AG04450 (cell line): ENCODE data around the gene GALC. TPM values are rescaled to one million over a fixed set of nuclear protein-coding genes. Genes with fewer than 3 reads are reported as not detected.

ENCODE experiments used
- CTCF ChIA-PET: fragments of 300-600, 350-600 bp; formaldehyde crosslinking; extraction: SDS; loops from one replicate; lab custom pipeline; 2022; ENCODE audit warnings: antibody characterized with exemption, inconsistent platforms; lab: Charles Lee
- POLR2A ChIA-PET: fragments of 350-600 bp; formaldehyde crosslinking; extraction: SDS; loops from one replicate; lab custom pipeline; 2021; ENCODE audit warnings: antibody characterized with exemption, inconsistent platforms; lab: Yijun Ruan, JAX
- DNase-seq: peaks from one replicate; pipeline ENCODE4 v3.0.0-alpha.2; 2011; ENCODE audit warnings: low read depth, low spot score
- H3K27ac ChIP-seq: one replicate; pipeline ENCODE4 v1.5.1; 2012; ENCODE audit warnings: low read depth, low read length, control low read depth
- H3K27me3 ChIP-seq: one replicate; pipeline ENCODE4 v1.6.0; 2012; ENCODE audit warnings: low read length; ENCODE audit not compliant: control insufficient read depth, insufficient read depth
- H3K4me3 ChIP-seq: 2 replicates; pipeline ENCODE4 v1.5.1; 2011; ENCODE audit warnings: mild to moderate bottlenecking, low read depth, low read length, control low read depth
- H3K9me3 ChIP-seq: 2 replicates; pipeline ENCODE4 v1.5.1; 2012; ENCODE audit warnings: low read length; ENCODE audit not compliant: control insufficient read depth, insufficient read depth
- polyA plus RNA-seq: library from polyadenylated mRNA; depleted of rRNA; stranded (reverse); fragments of >200 nt; gene quantifications from 2 replicates; pipeline ENCODE4 v1.2.3, GENCODE V29; 2011
- TF ChIP-seq, protein P1 (sequence below): IDR thresholded peaks from 2 replicates; pipeline ENCODE4 v1.5.1; 2011; ENCODE audit warnings: low read depth, low read length, control low read depth, inconsistent platforms

Gene GALC
- polyA plus RNA-seq, 1 experiment: 18.2 TPM

DNA sequence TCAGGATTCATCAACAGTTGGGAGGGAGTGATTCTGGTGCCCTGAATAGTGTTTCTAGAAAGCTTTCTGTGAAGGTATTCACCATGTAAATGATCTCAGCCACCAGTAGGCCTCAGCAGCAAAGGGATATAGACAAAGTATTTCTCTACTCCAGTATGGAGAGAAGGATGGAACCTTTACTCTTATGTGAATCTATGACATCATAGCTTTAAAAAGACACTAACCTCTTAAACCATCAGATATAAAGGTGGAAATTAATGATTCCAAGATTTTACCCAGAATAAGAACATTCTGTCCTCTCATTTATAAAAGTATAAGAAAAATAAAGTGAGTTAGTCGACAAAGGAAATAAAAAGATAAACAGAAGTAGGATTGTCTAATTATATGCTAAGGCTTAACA lies 16.5 kb upstream of the GALC start:
- H3K9me3 ChIP-seq: no peaks in the 10 kb centered on the region
- H3K4me3 ChIP-seq: no peak overlapping the region
- no peaks in the 10 kb centered on the region for H3K27me3 ChIP-seq
- no peak for DNase-seq
- CTCF ChIA-PET: interaction anchor here (0.7 to 1.3 kb wide), 3 partner anchors 8 to 180 kb away, joined by 3 read pairs; no protein-coding TSS in a partner anchor
- no peak overlapping the region for H3K27ac ChIP-seq
- TF ChIP-seq, protein P1, sequence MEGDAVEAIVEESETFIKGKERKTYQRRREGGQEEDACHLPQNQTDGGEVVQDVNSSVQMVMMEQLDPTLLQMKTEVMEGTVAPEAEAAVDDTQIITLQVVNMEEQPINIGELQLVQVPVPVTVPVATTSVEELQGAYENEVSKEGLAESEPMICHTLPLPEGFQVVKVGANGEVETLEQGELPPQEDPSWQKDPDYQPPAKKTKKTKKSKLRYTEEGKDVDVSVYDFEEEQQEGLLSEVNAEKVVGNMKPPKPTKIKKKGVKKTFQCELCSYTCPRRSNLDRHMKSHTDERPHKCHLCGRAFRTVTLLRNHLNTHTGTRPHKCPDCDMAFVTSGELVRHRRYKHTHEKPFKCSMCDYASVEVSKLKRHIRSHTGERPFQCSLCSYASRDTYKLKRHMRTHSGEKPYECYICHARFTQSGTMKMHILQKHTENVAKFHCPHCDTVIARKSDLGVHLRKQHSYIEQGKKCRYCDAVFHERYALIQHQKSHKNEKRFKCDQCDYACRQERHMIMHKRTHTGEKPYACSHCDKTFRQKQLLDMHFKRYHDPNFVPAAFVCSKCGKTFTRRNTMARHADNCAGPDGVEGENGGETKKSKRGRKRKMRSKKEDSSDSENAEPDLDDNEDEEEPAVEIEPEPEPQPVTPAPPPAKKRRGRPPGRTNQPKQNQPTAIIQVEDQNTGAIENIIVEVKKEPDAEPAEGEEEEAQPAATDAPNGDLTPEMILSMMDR: no peak
- POLR2A ChIA-PET: no interaction called here

DNA sequence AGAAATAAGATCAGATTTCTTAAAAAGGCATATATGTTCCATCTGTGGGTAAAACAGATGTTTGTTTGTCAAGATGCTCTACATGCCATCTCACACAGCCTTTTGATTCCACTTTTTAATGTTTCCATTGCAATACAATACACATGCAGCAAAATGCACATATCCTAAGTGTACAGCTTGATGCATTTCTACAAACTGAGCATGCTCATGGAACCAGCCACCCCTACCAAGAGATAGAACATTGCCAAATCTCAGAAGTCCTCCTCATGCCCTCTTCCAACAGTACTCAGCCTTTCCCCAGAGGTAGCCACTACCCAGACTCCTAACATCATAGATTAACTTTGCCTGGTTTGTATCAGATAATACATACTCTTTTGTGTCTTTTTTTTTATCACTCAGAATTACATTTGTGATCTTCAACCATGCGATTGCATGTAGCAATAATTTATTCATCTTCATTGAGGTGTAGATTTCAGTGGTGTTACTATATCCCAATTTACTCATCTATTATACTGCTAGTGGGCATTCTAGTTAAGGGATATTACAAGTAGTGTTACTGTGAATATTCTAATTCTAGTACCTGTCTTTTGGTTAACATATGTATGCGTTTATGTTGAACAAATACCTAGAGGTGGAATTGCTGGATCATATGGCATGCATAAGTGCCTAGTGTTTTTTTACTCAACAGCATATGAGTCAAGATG lies 15.2 kb upstream of the GALC start:
- POLR2A ChIA-PET: no interaction called here
- TF ChIP-seq, protein P1: no peak
- H3K27me3 ChIP-seq: no peaks in the 10 kb centered on the region
- DNase-seq: no peak
- no peak overlapping the region for H3K4me3 ChIP-seq
- no peaks in the 10 kb centered on the region for H3K9me3 ChIP-seq
- CTCF ChIA-PET: interaction anchor here (1.3 kb wide), 1 partner anchor 9 kb away, joined by 3 read pairs; no protein-coding TSS in a partner anchor
- H3K27ac ChIP-seq: no peak overlapping the region

DNA sequence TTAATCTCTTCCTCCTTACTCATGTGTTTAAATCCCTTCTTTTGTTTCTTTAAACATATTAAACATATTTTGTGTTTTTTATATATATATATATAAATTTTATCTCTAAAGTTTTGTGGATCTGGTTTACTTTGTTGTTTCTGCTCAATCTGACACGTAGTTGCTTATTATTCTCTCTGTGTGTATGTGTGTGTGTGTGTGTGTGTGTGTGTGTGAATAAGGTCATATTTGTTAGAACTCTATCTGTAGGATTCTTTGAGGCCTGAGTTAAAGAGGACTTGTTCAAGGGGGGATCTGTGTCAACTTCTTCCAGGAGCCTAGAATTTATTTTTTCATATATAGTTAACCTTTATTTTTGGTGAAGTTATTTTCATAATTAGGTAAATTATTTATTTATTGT lies 14.6 kb upstream of the GALC start:
- POLR2A ChIA-PET: no interaction called here
- TF ChIP-seq, protein P1: no peak
- H3K4me3 ChIP-seq: no peak overlapping the region
- no peak overlapping the region for H3K27ac ChIP-seq
- CTCF ChIA-PET: no interaction called here
- DNase-seq: no peak
- no peaks in the 10 kb centered on the region for H3K9me3 ChIP-seq
- no peaks in the 10 kb centered on the region for H3K27me3 ChIP-seq

DNA sequence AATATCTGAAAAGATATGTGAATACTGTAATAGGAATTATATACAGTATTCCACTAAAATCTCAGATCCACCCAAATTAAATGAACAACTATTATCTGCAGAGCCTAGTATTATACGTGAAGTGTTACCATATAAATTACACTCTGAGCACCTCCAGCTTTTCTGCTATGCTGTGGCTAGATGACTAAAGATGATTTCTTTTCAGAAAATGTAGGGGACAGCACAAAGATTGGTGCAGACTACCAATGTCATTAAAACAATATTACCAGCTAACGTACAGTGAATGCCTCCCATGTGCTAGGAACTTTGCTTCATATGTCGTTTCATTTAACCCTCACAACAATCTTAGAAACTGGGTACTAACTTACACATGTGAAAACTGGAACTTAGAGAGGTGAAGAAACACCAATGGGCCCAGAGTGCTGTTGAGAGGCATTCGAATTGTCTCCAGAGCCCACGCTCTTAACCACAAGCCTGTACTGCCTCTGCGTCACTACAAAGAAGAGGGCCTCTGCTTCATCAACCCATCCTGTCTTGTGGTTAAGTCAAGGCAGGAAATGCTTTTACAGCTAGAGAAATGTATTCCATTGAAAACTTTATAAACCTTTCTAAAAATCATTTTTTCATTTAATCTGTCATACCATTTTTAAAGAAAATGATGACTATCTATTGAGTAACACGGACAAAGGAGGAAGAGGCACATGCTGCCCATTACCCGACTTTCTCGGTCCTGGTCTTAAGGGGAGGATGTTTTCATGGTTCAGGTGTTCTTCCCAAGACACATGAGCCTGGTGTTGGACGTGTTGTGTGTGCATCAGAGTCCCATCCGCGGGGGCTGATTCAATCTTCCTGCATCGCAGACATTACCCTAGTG lies 13.2 kb upstream of the GALC start:
- CTCF ChIA-PET: interaction anchor here (0.9 kb wide), 1 partner anchor 9 kb away, joined by 3 read pairs; no protein-coding TSS in a partner anchor
- DNase-seq: no peak
- Histone ChIP-seq H3K27ac (no peak overlapping the region), H3K9me3 (no peaks in the 10 kb centered on the region), H3K27me3 (no peaks in the 10 kb centered on the region), H3K4me3 (no peak overlapping the region)
- TF ChIP-seq, protein P1: no peak
- POLR2A ChIA-PET: no interaction called here

DNA sequence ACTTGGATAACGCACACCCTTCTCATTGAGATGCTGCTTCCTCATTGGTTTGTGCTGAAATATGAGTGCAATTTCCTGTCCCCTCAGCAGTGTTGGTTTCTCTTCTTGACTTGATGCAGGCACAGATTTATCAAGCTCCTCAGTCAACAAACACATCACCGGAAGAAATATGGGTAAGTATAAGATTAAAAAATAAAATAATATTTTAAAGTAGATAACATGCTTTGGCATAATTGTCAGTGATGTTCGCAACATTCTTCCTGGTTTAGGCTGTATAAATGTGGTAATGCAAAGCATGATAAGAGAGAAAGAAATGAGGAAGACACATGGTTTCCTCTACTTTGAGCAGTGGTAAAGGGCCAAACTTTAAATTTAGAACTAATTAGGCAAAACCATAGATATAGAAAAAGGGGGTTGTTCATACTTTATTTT lies 12.1 kb upstream of the GALC start, which contains the start of gene GPR65:
TSS of gene GPR65 (plus strand) at position 86 of the 432 bp plus-strand sequence. CDS start 5,713 bp downstream, outside the sequence.
- Histone ChIP-seq H3K27ac (no peak within 1 kb of the TSS), H3K4me3 (no peak within 1 kb of the TSS), H3K27me3 (no peaks in the 10 kb centered on the region), H3K9me3 (no peaks in the 10 kb centered on the region)
- TF ChIP-seq, protein P1: no peak
- ChIA-PET CTCF (no interaction called here), POLR2A (no interaction called here)
- no peak for DNase-seq
